Stimulated activated CD4-positive, alpha-beta T cell treated with anti-CD3 and anti-CD28 coated beads, Interleukin-12 subunit alpha, Interleukin-12 subunit beta, amount 100 ng/mL, for 48 hours (primary cell): ENCODE measurements around the gene CROCC2.

ENCODE experiments used
- DNase-seq, 3 donors: peaks; one replicate each; pipeline ENCODE4 v3.0.0-alpha.2; 2020; ENCODE audit warnings: low read depth in 2 of 3, low spot score in 1 of 3

CROCC2 gene

DNA sequence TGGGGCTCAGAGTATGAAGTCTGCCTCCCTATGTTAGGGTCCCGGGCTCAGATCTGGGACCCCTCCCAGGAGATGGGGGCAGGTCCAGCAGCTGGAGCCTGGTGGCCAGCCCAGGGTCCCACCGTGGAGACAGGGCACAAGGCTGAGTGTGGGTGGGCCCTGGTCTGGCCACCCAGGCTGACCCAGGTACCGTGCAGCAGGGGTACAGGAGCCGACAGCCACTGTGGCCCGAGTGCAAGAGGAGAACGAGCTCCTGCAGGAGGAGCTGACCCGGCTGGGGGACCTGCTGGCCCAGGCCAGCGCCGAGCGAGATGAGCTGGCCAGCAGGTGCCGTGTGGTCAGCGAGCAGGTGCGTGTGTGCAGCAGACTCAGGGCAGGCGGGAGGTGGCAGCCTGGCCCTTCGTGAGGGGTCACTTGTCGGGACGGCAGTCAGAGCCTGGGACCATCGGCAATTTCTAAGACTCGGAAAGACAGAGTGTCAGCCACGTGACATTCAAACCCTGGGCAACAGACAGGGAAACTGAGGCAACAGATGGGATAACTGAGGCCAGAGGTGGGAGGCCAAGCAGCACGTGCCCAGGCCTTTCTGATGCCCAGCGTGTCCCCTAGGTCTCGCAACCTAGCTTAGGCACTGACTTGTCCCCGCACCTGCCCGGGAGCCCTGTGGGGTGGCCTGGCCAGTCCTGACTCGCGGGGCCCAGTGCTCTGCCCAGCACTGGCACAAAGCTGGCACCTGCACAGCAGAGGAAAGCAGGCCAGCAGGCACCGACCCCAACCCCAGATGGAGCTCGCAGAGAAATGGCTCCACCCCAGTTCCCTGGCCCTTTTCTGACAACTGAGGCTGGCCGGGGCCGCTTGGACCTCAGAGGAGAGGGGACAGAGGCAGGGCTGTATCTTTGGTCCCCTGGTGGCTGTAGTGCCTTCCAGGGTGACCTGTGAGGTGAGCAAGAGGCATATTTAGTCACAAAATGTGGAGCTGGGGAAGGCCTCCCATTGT, 13.9 kb downstream of the CROCC2 start:
- no peak for DNase-seq

DNA sequence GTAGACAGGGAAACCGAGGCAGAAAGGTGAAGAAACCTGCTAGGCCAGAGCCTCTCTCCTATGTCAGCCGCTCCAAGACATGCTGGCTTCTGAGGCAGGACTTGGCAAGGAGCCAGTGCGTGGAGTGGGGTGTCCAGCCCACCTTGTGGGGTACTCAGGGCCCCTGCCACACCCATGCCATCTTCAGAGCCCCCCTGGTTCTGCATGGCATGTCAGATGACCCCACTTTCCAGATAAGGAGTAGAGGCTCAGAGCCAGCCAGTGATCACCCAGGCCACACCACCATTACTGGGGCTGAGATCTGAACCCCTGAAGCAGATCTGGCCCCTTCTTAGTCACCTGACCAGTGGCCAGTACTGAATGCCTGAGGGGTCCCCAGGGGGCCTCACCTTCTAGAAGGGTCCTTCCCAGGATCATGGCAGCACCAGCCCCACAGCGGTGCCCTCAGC, 14.7 kb downstream of the CROCC2 start:
- no peak for DNase-seq

DNA sequence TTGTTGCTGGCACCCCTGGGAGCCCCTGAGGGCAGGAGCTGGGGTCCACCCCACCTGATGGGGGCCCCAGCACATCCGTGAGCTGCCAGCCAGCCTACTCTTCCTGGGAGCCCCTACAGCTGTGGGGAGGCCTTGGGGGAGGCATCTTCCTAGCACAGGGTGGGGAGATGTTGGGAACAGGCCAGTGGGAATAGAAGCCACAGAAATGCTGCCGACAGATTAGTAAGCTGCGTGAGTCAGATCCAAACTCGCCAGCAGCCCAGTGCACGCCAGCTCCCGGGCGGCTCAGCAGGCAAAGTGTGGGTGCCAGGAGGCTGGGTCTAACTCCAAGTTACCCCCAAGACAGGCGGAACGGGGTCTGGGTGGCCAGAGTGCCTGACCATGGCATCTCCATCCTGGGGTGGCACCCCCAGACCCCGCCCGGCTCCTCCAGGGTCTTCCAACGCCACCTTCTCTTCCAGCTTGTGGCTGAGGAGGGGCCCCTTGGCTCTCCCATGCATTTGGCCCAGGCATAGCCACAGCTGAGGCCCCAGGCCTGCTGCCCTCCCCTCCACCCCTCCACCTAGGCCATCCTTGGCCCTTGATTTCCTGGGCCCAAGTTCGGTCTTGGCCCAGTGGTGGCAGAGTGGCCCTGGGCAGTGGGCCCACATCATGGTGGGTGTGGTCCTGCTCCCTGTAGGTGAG, 15.3 kb downstream of the CROCC2 start:
- no peak for DNase-seq

DNA sequence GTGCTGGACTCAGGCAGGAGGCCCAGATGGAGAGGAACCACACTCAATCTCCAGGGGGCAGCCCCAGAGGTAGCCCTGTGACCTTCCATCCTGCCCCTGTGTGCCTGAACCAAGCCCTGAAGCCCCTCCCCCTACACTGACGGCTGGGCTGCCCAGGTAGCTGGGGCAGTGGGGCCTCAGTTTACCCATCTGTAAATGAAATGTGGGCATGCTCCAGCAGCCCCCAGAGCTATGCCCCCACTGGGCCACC, 15.8 kb downstream of the CROCC2 start:
- DNase-seq, result no peak

DNA sequence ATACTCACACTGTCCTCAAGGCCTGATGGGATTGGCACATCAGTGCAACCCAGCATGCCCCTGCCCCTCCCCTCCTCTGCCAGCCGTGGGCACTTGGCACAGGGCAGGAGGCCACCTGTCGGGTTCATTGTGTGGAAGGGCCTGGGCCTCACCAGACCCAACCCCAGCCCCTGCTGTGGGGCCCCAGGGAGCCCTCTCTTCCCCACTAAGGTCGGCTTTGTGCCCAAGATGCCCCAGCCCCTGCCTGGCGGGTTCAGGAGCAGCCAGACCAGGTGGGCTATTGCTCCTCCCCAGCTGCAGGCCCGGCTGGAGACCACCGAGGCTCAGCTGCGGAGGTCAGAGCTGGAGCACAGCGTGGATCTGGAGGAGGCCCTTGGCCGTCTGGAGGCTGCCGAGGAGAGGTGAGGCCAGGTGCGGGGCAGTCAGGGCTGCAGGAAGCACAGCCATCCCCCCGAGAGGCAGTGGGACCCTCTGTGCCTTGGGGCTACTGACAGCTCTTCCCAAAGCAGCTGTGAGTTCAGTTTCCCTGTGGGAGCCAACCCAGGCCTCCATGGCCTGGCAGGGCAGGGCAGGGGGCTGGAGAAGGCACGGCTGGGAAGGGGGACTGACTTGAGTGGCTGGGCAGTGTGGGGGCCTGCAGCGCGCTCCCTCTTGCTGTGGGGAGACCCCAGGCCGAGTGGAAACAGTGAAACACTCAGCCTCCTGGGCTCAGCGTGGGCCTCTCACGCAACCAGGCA, 16.3 kb downstream of the CROCC2 start:
- DNase-seq, result no peak

DNA sequence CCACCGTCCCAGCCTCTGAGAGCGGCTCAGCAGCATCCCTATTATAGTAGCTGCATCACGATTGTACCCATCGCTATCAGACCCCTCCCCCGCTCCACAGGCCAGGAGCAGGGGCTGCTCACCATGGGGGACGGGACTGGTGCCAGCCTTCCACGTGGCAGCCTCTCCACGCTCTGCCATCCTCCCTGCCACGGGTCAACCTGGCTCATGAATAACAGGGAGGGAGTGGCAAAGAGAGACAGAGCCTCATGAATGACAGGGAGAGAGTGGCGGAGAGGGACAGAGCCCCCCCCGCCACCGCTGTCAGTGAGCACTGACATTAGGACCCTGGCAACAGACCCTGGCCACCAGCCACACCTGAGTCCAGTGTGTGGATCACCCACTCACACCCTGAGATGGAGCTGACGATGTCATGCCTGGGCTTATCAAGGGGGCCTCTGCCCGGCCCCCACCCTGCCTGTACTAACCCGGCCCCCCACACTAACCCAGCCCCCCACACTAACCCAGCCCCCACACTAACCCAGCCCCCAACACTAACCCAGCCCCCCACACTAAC, 16.9 kb downstream of the CROCC2 start:
- no peak for DNase-seq

DNA sequence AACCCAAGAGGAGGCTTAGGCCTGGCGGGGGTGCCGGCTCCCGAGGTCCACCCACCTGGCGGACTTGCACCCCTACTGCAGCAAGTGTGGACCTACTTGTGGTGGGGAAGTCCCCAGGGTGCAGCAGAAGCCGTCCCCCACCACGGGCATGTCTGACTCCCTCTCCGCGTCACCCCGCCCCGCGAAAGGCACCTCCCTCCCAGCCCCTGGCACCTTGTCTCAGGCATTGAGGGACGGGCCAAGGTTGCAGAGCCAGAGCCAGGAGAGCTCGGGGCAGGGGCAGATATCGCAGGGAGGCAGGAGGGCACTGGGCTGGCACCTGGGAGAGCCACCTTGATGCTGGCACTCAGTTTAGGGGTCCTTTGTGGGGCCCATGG, 19.0 kb downstream of the CROCC2 start:
- DNase-seq, result no peak

DNA sequence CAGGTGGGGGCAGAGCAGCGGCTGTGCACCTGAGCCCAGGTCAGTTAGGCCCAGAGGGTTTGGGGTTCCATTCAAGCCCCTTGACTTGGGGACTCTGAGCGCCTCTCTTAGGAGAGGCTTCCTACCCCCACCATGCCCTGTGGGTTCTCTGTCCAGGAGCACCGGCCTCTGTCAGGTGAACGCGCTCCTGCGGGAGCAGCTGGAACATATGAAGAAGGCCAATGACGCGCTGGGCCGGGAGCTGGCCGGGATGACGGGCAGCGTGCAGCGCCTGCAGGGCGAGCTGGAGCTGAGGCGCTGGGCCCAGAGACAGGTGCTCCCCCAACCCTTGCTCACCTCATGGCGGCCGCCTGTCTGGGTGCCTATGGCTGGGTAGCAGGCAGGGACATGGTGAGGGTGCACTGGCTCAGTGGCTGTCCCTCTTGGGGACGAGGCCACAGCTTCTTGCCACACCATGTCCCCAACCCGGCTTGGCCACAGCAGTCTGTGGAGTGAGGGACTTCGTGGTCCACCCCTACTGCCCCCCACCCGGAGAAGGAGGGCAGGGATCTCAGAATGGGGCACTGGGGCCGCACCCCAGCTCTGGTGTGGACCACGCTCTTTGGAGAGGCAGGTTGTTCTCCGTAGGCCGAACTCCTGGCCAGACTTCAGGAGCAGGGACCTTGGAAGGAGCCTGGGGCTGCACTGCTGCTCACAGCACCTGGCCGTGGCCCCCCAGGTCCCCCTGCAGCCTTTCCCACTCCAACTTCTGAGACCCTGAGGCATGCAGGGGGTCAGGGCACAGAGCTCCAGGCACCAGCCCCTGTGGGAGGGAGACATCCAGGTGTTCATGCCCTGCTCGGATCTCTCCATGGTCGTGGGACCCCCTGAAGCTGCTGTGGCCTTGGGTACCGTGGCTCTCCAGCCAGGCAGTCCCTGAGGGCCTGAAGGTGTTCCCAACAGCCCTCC, 19.7 kb downstream of the CROCC2 start:
- no peak for DNase-seq

DNA sequence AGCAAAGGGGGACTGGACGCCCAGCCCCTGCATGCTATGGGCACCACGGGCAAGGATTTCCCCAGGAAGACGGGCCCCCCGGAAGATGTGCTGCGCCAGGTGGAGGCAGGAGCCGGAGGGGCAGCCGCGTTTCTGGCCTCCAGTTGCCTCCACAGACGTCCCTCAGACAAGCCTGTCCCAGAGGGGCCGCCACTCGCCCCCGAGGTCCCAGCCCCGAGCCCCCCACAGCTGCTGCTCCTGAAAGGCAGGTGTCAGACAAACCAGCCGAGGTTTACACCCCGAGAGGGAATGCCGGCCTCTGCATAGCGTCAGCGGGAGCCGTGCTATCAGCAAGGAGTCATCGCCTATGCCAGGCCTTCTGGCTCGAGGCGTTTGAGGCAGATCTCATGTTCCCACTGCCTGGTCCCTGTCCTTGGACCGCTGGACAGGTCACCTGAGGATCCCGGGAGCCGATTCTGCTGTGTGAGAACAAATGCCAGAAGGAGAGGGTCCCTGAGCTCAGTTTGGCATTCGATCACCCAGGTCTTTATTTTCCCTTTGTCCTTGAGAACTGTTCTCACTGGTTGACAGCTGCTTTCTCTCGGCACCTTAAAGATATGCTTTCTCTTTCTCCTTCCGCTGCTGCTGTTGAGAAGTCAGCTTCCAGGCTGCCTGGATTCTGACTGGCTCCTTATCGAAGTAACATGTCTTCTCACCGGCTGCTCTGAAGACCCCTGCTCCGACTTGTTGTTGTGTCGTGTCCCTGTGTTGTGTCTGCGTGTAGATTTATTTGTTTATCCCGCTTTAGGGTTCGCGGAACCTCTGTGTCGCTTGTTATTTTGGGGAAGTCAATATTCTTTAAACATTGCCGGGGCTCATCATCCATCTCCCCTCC, 20.6 kb downstream of the CROCC2 start:
- no peak for DNase-seq

DNA sequence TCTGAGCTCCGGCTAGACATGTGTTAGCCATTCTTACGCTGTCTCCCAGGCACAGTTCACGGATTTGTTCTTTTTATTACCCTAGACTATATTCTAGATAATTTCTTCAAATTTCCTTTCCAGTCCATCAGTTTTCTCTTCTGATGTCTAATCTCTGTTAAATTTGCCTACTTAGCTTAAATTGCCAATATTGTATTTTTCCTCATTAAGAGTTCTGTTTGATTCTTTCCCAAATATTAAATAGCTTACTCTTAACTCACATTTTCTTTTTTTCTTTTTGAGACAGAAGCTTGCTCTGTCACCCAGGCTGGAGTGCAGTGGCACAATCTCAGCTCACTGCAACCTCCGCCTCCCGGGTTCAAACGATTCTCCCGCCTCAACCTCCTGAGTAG, 21.2 kb downstream of the CROCC2 start:
- DNase-seq, result no peak

DNA sequence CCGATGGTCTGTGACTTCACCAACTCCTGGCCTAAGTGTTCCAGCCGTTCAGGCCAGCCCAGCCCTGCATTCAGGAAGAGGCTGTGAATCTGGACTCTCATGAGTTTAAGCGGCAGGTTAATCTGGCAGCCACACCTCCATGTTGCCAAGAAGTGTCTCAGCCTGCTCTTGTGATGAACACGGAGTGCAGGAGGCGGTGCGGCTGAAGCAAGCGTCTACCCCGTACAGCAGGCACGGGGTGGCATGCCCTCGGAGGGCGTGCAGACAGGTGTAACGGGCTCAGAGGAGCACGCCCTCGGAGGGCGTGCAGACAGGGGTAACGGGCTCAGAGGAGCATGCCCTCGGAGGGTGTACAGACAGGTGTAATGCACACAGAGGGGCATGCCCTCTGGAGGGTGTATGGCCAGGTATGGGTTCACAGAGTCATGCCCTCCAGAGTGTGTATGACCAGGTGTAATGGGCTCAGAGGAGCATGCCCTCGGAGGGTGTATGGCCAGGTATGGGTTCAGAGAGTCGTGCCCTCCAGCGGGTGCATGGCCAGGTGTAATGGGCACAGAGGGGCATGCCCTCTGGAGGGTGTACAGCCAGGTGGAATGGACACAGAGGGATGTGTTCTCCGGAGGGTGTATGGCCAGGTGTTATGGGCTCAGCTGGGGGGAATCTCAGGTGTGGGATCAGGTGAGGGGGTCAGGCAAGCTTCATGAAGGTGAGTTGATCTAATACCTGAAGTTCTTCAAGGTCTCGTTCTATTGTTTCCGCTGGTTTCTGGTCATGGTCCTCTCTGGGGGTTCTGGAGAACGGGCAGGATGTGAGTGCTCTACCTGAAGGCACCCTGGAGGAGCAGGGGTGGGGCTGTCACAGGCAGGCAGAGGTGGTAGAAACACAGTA, 22.6 kb downstream of the CROCC2 start:
- DNase-seq, result no peak

DNA sequence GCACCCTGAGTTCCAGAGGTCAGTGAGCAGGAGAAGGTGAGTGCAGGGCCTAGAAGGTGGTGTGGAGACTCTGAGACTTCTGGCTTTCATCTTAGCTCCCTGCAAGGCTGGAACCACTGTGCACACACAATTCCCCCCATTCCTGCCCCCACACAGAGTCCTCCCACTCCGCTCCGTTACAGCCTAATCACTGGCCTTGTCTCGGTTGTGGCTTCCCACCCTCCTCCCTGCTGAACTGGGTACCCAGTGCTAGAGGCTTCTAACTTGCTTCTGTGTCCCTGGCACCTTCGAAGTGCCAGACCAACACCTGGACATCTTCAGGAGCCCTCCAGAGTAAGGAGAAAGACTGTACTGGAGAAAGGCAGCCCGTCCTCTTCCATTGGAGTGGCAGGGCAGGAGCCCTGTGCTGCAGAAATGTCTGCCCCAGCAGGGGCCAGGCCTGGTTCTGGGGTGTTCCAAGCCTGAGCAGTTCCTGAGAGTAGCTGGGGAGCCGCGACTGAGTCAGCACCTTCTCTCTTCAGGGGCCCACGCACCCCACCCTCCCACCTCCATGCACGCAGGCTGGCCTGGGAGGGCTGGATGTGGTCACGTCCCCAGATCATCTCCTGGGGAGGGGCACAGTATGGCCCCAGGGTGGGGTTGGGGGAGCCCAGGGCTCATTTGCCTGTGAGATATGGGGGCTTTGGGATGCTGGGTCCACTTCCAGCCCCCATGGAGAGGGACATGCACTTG, 23.4 kb downstream of the CROCC2 start:
- no peak for DNase-seq

DNA sequence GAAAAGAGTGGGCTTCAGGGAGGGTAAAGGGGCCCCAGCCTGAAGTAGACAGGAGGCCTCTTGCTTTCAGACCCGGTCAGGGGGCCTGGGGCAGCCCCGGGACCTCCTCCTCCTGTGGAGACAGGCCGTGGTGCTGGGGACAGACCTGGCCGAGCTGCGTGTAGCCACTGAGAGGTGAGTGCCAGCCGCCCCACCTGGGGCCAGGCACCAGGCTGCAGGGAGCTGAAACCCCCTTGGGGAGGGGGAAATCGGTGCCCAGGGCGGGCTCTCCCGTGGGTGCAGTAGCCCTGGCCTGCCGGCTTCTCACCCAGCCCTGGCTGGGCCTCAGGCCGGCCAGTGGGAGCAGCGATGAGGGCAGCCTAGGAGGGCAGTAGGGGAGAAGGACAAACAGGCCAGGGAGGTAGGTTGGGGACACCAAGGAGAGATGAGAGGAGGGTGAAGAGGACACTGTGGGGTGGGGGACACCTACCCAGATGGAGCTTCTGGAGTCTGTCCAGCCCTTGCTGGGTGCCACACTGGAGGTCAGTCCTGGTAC, 24.0 kb downstream of the CROCC2 start:
- DNase-seq, result no peak

DNA sequence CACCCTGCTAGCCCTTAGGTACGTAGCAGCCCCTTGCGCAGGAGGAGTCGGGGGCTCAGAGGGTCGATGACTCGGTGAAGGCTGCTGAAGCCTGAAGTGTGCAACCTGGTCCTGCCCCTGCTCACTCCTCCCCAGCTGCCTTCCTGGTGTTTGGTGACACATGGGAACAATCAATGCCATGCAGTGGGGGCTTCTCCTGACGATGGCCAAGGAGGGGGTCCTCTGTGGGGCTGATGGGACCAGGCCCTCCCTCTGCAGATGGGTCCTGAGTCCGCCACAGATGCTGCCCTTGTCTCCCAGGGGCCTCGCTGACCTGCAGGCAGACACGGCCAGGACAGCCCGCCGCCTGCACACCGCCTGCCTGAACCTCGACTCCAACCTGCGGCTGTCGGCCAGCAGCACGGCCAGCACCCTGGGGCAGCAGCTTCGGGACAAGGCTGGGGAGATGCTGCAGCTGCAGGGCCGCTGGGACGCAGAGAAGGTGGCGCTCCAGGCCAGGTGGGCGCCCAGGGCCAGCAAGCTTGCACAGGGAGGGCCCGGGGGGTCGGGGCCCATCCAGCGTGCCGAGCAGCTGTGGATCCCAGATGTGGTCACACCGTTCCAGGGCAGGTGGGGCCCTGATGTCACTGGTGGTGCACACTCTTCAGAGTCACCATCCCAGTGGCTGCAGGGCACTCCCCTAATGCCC, 24.6 kb downstream of the CROCC2 start:
- no peak for DNase-seq

DNA sequence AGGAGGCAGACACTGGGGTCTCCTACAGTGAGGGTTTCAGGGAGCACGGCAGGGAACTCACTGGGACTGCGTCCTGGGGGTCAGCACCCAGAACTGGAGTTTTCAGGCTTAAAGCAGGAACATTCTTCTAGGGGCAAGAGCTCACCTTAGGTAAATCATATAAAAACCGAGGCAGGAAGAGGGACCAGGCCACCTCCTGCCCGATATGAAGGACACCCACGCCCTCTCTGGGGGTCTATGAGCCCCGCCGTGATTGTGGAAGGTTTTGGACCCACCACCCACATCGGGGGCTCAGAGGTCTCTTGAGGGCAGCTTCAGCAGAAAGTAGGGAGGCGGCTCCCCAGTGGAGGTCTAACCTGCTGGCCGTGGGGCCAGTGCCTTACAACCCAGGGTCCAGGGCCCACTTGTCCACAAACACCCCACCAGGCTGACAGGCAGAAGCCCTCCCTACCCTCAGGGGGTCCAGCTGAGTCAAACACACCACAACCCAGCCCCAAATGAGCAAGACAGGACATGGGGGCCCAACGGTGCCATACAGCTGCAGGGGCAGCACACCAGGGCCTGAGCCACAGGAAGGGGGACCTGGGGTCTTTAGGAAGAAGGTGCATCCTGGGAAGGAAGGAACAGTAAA, 25.3 kb downstream of the CROCC2 start:
- DNase-seq, result no peak

DNA sequence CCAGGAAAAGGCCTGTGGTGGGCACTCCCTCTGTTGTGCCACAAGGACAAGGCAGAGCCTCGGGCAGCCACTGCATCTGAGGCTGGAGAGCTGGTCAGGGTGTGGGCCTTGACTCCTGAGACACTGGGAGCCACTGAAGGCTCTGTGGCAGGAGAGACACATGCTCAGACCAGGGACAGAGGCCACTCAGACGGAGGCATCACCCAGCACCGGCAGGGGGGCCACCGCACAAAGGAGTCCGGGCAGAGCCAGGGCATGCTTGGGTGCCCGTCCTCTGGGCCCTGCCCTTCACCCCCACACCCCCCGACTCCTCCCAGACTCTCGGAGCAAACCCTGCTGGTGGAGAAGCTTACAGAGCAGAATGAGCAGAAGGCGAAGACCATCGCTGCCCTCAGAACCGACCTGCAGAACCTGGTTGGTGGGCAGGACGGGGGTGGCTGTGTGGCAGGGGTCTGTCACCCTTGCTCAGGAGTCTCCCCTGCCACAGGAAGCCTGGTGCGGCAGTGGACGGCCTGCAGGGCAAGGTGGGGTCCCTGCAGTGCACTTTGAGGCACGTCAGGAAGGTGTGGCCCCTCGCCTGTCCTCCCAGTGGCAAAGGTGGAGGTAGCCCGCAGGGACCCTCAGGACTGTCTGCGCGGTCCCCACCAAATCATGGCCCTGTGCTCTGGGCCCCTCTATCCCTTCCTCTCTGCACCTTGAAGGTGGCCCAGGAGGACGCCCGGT, 26.0 kb downstream of the CROCC2 start:
- DNase-seq, result no peak
